ENCODE results near the gene PCBP2.
"Not testable (repeated sequence)": the region's sequence is repeated elsewhere in the genome, so short reads cannot be mapped to it uniquely, and the experiment has no call there.

PCBP2 gene

GRCh38 chr12:53474077-53474476 lies 22.2 kb downstream of the PCBP2 start:
- DNase-seq = no peak

- DNase-seq = no peak
Observed at GRCh38 chr12:53474819-53475218, 22.9 kb downstream of the PCBP2 start.

GRCh38 chr12:53476769-53477209 lies 24.9 kb downstream of the PCBP2 start:
- DNase-seq = no peak

- no peak for DNase-seq
Observed at GRCh38 chr12:53478865-53479264, 27.0 kb downstream of the PCBP2 start.

- no peak for DNase-seq
Observed at GRCh38 chr12:53479331-53479730, 27.4 kb downstream of the PCBP2 start.

GRCh38 chr12:53480491-53481442 lies 28.9 kb downstream of the PCBP2 start:
- DNase-seq = no peak

GRCh38 chr12:53481458-53481857 lies 29.6 kb downstream of the PCBP2 start:
- DNase-seq = not testable (repeated sequence)

- DNase-seq = no peak
Observed at GRCh38 chr12:53481939-53482586, 30.2 kb downstream of the PCBP2 start.

GRCh38 chr12:53482626-53483168 lies 30.8 kb downstream of the PCBP2 start:
- DNase-seq = no peak

GRCh38 chr12:53483225-53483978 lies 31.5 kb downstream of the PCBP2 start:
- no peak for DNase-seq

GRCh38 chr12:53483979-53484377 lies 32.1 kb downstream of the PCBP2 start:
- DNase-seq = no peak

- no peak for DNase-seq
Observed at GRCh38 chr12:53484686-53485575, 33.0 kb downstream of the PCBP2 start.

GRCh38 chr12:53485955-53486735 lies 34.2 kb downstream of the PCBP2 start:
- DNase-seq = no peak

- no peak for DNase-seq
Observed at GRCh38 chr12:53486736-53487487, 35.0 kb downstream of the PCBP2 start.

GRCh38 chr12:53489242-53489864 lies 37.5 kb downstream of the PCBP2 start:
- DNase-seq = no peak

- DNase-seq = no peak
Observed at GRCh38 chr12:53492188-53492587, 40.3 kb downstream of the PCBP2 start.

- DNase-seq = peak; percentile 83 to 84
Observed at GRCh38 chr12:53492830-53493609, 41.1 kb downstream of the PCBP2 start.

GRCh38 chr12:53493610-53494391 lies 41.9 kb downstream of the PCBP2 start:
- no peak for DNase-seq

Data from stimulated activated CD4-positive, alpha-beta T cell treated with anti-CD3 and anti-CD28 coated beads, Interleukin-2, amount 100 ng/mL, for 48 hours (primary cell).